UCSD-AML1 (cell line): Measurements from ENCODE around the gene HNF4A.

Source experiments
- DNase-seq: peaks from one replicate; lab custom pipeline; 2025; ENCODE audit not compliant: unreplicated experiment; lab: John Stamatoyannopoulos, UW

Gene HNF4A

GRCh38 chr20:44423480-44423879, 68.0 kb downstream of the HNF4A start:
- no peak for DNase-seq

GRCh38 chr20:44424039-44424495, 68.6 kb downstream of the HNF4A start:
- DNase-seq = no peak

- DNase-seq = no peak
Observed at GRCh38 chr20:44425923-44426322, 70.4 kb downstream of the HNF4A start.

GRCh38 chr20:44426879-44427790, 71.6 kb downstream of the HNF4A start:
- DNase-seq = no peak

- DNase-seq = no peak
Observed at GRCh38 chr20:44427804-44428173, 72.3 kb downstream of the HNF4A start.

GRCh38 chr20:44428174-44429016, 72.9 kb downstream of the HNF4A start:
- DNase-seq = no peak

GRCh38 chr20:44429017-44429339, 73.5 kb downstream of the HNF4A start:
- no peak for DNase-seq

GRCh38 chr20:44429419-44430269, 74.1 kb downstream of the HNF4A start:
- no peak for DNase-seq

GRCh38 chr20:44430270-44431065, 75.0 kb downstream of the HNF4A start:
- no peak for DNase-seq

GRCh38 chr20:44431118-44431501, 75.6 kb downstream of the HNF4A start:
- DNase-seq = no peak

- no peak for DNase-seq
Observed at GRCh38 chr20:44431502-44432234, 76.2 kb downstream of the HNF4A start.

GRCh38 chr20:44432618-44433577, 77.4 kb downstream of the HNF4A start:
- no peak for DNase-seq

GRCh38 chr20:44433751-44434538, 78.4 kb downstream of the HNF4A start:
- DNase-seq = no peak

GRCh38 chr20:44435630-44436335, 80.3 kb downstream of the HNF4A start:
- DNase-seq = no peak

- no peak for DNase-seq
Observed at GRCh38 chr20:44436393-44436792, 80.9 kb downstream of the HNF4A start.

GRCh38 chr20:44437497-44437896, 82.0 kb downstream of the HNF4A start:
- DNase-seq = no peak

GRCh38 chr20:44438782-44439181, 83.3 kb downstream of the HNF4A start:
- no peak for DNase-seq
